Neuronal stem cell (in vitro differentiated cells): ENCODE measurements around the gene ALG14.
A peak's percentile ranks its signal among the peaks of the same experiment; 100 is the strongest.

Source experiments
- DNase-seq: peaks from one replicate; pipeline ENCODE4 v3.0.0-alpha.2; 2013; ENCODE audit warnings: low spot score
- H2AFZ ChIP-seq: one replicate; pipeline ENCODE4 v1.6.1; 2013; ENCODE audit warnings: mild to moderate bottlenecking, low read length, inconsistent platforms
- H2AK5ac ChIP-seq: 2 replicates; pipeline ENCODE4 v1.6.1; 2013; ENCODE audit warnings: low read depth, mild to moderate bottlenecking, inconsistent platforms, low read length, moderate library complexity, mixed read lengths
- H2BK120ac ChIP-seq: 2 replicates; pipeline ENCODE4 v1.6.1; 2013; ENCODE audit warnings: low read depth, mild to moderate bottlenecking, inconsistent platforms, low read length, moderate library complexity, mixed read lengths
- H2BK12ac ChIP-seq: one replicate; pipeline ENCODE4 v1.6.1; 2013; ENCODE audit warnings: low read length, inconsistent platforms
- H2BK15ac ChIP-seq: 2 replicates; pipeline ENCODE4 v1.6.1; 2013; ENCODE audit warnings: mild to moderate bottlenecking, low read length, inconsistent platforms, mixed read lengths
- H2BK5ac ChIP-seq: one replicate; pipeline ENCODE4 v1.6.1; 2013; ENCODE audit warnings: inconsistent platforms, mild to moderate bottlenecking, low read length, moderate library complexity
- H3K14ac ChIP-seq: one replicate; pipeline ENCODE4 v1.6.1; 2013; ENCODE audit warnings: low read length, inconsistent platforms
- H3K18ac ChIP-seq: 2 replicates; pipeline ENCODE4 v1.6.1; 2013; ENCODE audit warnings: low read length, inconsistent platforms
- H3K23ac ChIP-seq: 2 replicates; pipeline ENCODE4 v1.6.1; 2013; ENCODE audit warnings: low read depth, mild to moderate bottlenecking, mixed read lengths, low read length, inconsistent platforms; ENCODE audit not compliant: poor library complexity
- H3K27ac ChIP-seq: replicated peaks from 3 replicates; pipeline ENCODE4 v1.5.1; 2013; ENCODE audit warnings: low read length, inconsistent platforms
- H3K27me3 ChIP-seq, 3 experiments: 2 replicates each; pipeline ENCODE4 v1.6.1; 2013; ENCODE audit warnings: low read length in 3 of 3, mild to moderate bottlenecking in 2 of 3, inconsistent platforms in 1 of 3, low read depth in 1 of 3, mixed read lengths in 1 of 3, moderate library complexity in 1 of 3; ENCODE audit not compliant: control insufficient read depth in 3 of 3, insufficient read depth in 3 of 3
- H3K36me3 ChIP-seq, 2 donors: replicated peaks in 1 of 2; 2 replicates each; pipeline ENCODE4 v1.6.1; 2013; ENCODE audit warnings: low read length in 2 of 2; ENCODE audit not compliant: control insufficient read depth in 2 of 2, insufficient read depth in 2 of 2
- H3K4ac ChIP-seq: 2 replicates; pipeline ENCODE4 v1.6.1; 2013; ENCODE audit warnings: inconsistent platforms, mild to moderate bottlenecking, low read length, moderate library complexity
- H3K4me1 ChIP-seq, 2 donors: 1 replicate in 1 of 2; 2 replicates in 1 of 2; pipeline ENCODE4 v1.6.1; 2013; ENCODE audit warnings: low read length in 2 of 2, low read depth in 1 of 2; ENCODE audit not compliant: control insufficient read depth in 2 of 2, insufficient read depth in 1 of 2
- H3K4me2 ChIP-seq: one replicate; pipeline ENCODE4 v1.6.1; 2013; ENCODE audit warnings: mild to moderate bottlenecking, low read length, inconsistent platforms; ENCODE audit not compliant: insufficient read depth, poor library complexity, severe bottlenecking
- H3K4me3 ChIP-seq, 2 donors: 2 replicates each; pipeline ENCODE4 v1.5.1; 2013; ENCODE audit warnings: low read length in 2 of 2, mild to moderate bottlenecking in 2 of 2, inconsistent platforms in 1 of 2, moderate library complexity in 1 of 2
- H3K79me1 ChIP-seq: one replicate; pipeline ENCODE4 v1.6.1; 2013; ENCODE audit warnings: low read depth, mild to moderate bottlenecking, inconsistent platforms, low read length, moderate library complexity
- H3K9ac ChIP-seq: one replicate; pipeline ENCODE4 v1.6.1; 2013; ENCODE audit warnings: mild to moderate bottlenecking, low read depth, low read length, inconsistent platforms; ENCODE audit not compliant: poor library complexity
- H3K9me3 ChIP-seq, 2 donors: replicated peaks in 1 of 2; 2 replicates each; pipeline versions ENCODE3 to v1.6.1; 2013; ENCODE audit warnings: low read length in 2 of 2, mild to moderate bottlenecking in 2 of 2, inconsistent platforms in 1 of 2, low read depth in 1 of 2, mixed read lengths in 1 of 2, moderate library complexity in 1 of 2; ENCODE audit not compliant: control insufficient read depth in 2 of 2, insufficient read depth in 1 of 2
- H4K8ac ChIP-seq: one replicate; pipeline ENCODE4 v1.6.1; 2013; ENCODE audit warnings: low read depth, mild to moderate bottlenecking, inconsistent platforms, low read length, moderate library complexity
- H4K91ac ChIP-seq: one replicate; pipeline ENCODE4 v1.6.1; 2013; ENCODE audit warnings: low read length, low read depth, mild to moderate bottlenecking, inconsistent platforms; ENCODE audit not compliant: poor library complexity
- WGBS, 2 donors: extraction: QIAGEN DNeasy Blood & Tissue Kit; methylation state at CpG; one replicate each; pipeline ENCODE4 v1.1.7; 2013; ENCODE audit warnings: missing lambda C conversion rate in 2 of 2, mixed read lengths in 1 of 2; ENCODE audit not compliant: insufficient read length in 2 of 2, insufficient replicate concordance in 1 of 2; ENCODE audit errors: extremely low coverage in 2 of 2; 5-methylcytosine and 5-hydroxymethylcytosine counted together

The ALG14 gene

GRCh38 chr1:95002540-95003432, 70.0 kb downstream of the ALG14 start:
- Histone ChIP-seq H3K36me3 (no peaks in the 10 kb centered on the region), H3K4me3 (no peak overlapping the region)
- no peak for DNase-seq

GRCh38 chr1:95002164-95002539, 70.6 kb downstream of the ALG14 start:
- no peak overlapping the region for H4K8ac ChIP-seq
- peak overlapping the region; percentile 84 for H2AFZ ChIP-seq
- H3K27me3 ChIP-seq, result no peaks in the 10 kb centered on the region
- H3K4me3 ChIP-seq, result no peak overlapping the region
- H3K4ac ChIP-seq, result no peak overlapping the region
- no peaks in the 10 kb centered on the region for H3K9me3 ChIP-seq
- no peak overlapping the region for H3K27ac ChIP-seq
- no peak overlapping the region for H3K4me2 ChIP-seq
- no peak overlapping the region for H2BK5ac ChIP-seq
- H3K18ac ChIP-seq, result no peak overlapping the region
- no peak overlapping the region for H3K14ac ChIP-seq
- WGBS, 2 donors, result no CpG with 5 or more reads among the region's 5 CpGs
- no peak overlapping the region for H2BK15ac ChIP-seq
- H3K36me3 ChIP-seq, result no peaks in the 10 kb centered on the region
- H2BK12ac ChIP-seq, result no peak overlapping the region
- no peak overlapping the region for H2AK5ac ChIP-seq
- H3K23ac ChIP-seq, result no peak overlapping the region
- peaks cover 14 to 40% of the 10 kb centered on the region in 2 donors for H3K4me1 ChIP-seq
- no peak for DNase-seq
- no peaks in the 10 kb centered on the region for H3K79me1 ChIP-seq
- H4K91ac ChIP-seq, result no peak overlapping the region
- H3K9ac ChIP-seq, result no peak overlapping the region
- H2BK120ac ChIP-seq, result no peak overlapping the region

More at GRCh38 chr1:95002540-95003432, 70.0 kb downstream of the ALG14 start:
- no peak overlapping the region for H3K4me2 ChIP-seq
- H3K9me3 ChIP-seq, result no peaks in the 10 kb centered on the region
- no peak overlapping the region for H3K27ac ChIP-seq
- H3K23ac ChIP-seq, result no peak overlapping the region
- H2BK15ac ChIP-seq, result no peak overlapping the region
- H2BK120ac ChIP-seq, result no peak overlapping the region
- H2AK5ac ChIP-seq, result no peak overlapping the region
- H3K18ac ChIP-seq, result no peak overlapping the region
- peaks cover 12 to 36% of the 10 kb centered on the region in 2 donors for H3K4me1 ChIP-seq
- no peak overlapping the region for H4K8ac ChIP-seq
- no peaks in the 10 kb centered on the region for H3K27me3 ChIP-seq
- WGBS, 2 donors, result no CpG with 5 or more reads among the region's 8 CpGs
- H2AFZ ChIP-seq, result peak overlapping the region; percentile 84
- no peak overlapping the region for H4K91ac ChIP-seq
- no peak overlapping the region for H3K14ac ChIP-seq
- no peaks in the 10 kb centered on the region for H3K79me1 ChIP-seq
- H3K4ac ChIP-seq, result no peak overlapping the region
- no peak overlapping the region for H3K9ac ChIP-seq
- no peak overlapping the region for H2BK5ac ChIP-seq
- no peak overlapping the region for H2BK12ac ChIP-seq

DNA sequence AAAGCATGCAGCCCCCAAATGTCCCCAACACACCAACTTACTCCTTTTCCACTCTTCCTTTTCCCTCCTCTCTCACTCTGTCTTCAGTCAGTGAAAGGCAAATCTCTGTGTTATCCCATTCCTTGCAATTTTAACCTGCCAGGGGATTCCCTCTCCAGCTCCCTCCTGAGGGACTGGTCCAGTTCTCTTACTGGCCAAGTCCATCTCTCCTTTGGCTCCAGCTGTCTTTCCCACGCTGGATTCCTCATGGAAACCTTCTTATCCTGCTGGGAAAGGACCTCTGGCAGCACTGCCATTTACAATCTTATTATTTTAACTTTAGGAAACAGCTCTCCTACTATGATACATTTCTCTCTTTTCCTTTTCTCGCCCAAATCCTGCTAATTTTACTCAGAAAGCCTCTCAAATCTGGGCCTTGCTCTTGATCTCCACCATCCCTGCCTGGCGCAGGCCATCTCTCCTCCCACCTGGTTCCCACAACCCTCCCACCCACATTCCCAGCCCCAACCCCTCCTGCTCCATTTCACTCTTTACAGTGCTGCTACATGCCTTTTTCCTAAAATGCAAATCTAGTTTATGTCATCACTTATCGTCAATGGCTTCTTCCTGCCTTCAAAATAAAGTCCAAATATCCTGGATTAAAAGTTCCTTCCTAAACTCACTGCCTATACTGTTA, 73.2 kb downstream of the ALG14 start:
- Histone ChIP-seq H3K4me3 (no peak overlapping the region), H3K4me1 (peaks cover 14 to 40% of the 10 kb centered on the region in 2 donors)
- no CpG with 5 or more reads among the region's 4 CpGs for WGBS, 2 donors

GRCh38 chr1:94998748-94999147, 74.0 kb downstream of the ALG14 start:
- no peak overlapping the region for H3K4me3 ChIP-seq
- H2BK5ac ChIP-seq, result no peak overlapping the region
- H2BK12ac ChIP-seq, result no peak overlapping the region
- H3K4me1 ChIP-seq, result peaks cover 14 to 40% of the 10 kb centered on the region in 2 donors
- no peak overlapping the region for H3K4ac ChIP-seq
- no peak overlapping the region for H3K9ac ChIP-seq
- H3K4me2 ChIP-seq, result no peak overlapping the region
- no peak overlapping the region for H2AK5ac ChIP-seq
- H2BK15ac ChIP-seq, result no peak overlapping the region
- H3K23ac ChIP-seq, result no peak overlapping the region
- H4K8ac ChIP-seq, result no peak overlapping the region
- no peak for DNase-seq
- H2AFZ ChIP-seq, result no peak overlapping the region
- H3K79me1 ChIP-seq, result no peaks in the 10 kb centered on the region
- H3K18ac ChIP-seq, result no peak overlapping the region
- H3K9me3 ChIP-seq, result no peaks in the 10 kb centered on the region
- no peaks in the 10 kb centered on the region for H3K36me3 ChIP-seq
- H3K14ac ChIP-seq, result no peak overlapping the region
- H3K27ac ChIP-seq, result no peak overlapping the region
- no peak overlapping the region for H4K91ac ChIP-seq
- no peaks in the 10 kb centered on the region for H3K27me3 ChIP-seq
- H2BK120ac ChIP-seq, result no peak overlapping the region
- WGBS, 2 donors, result no CpG with 5 or more reads among the region's 2 CpGs

More for the DNA sequence above, 73.2 kb downstream of the ALG14 start:
- Histone ChIP-seq H2BK12ac (no peak overlapping the region), H3K23ac (no peak overlapping the region), H4K91ac (no peak overlapping the region), H3K9me3 (no peaks in the 10 kb centered on the region), H2BK15ac (no peak overlapping the region), H3K27ac (no peak overlapping the region), H2AFZ (no peak overlapping the region), H3K4me2 (no peak overlapping the region), H3K4ac (no peak overlapping the region), H2BK5ac (no peak overlapping the region), H2BK120ac (no peak overlapping the region), H2AK5ac (no peak overlapping the region), H3K27me3 (no peaks in the 10 kb centered on the region), H3K79me1 (no peaks in the 10 kb centered on the region), H3K18ac (no peak overlapping the region), H3K14ac (no peak overlapping the region), H4K8ac (no peak overlapping the region), H3K36me3 (no peaks in the 10 kb centered on the region), H3K9ac (no peak overlapping the region)
- DNase-seq, result no peak
